MG63 (cell line): ENCODE data around the gene RAB44. TPM values are rescaled to one million over a fixed set of nuclear protein-coding genes. Genes with fewer than 3 reads are reported as not detected.

ENCODE experiments used
- DNase-seq: peaks from one replicate; pipeline ENCODE4 v3.0.0-alpha.2; 2020
- H3K27me3 ChIP-seq: fragments of 250-450 bp; sonication (Bioruptor Pico); 2 replicates; pipeline ENCODE4 v1.5.1; 2020; ENCODE audit warnings: mild to moderate bottlenecking, moderate library complexity
- H3K36me3 ChIP-seq: fragments of 250-450 bp; sonication (Bioruptor Pico); 2 replicates; pipeline ENCODE4 v1.5.1; 2020; ENCODE audit warnings: mild to moderate bottlenecking, moderate library complexity
- H3K4me3 ChIP-seq: fragments of 250-450 bp; sonication (Bioruptor Pico); 2 replicates; pipeline ENCODE4 v1.5.1; 2020; ENCODE audit warnings: mild to moderate bottlenecking, moderate library complexity
- H3K9me3 ChIP-seq: fragments of 250-450 bp; sonication (Bioruptor Pico); 2 replicates; pipeline ENCODE4 v1.5.1; 2020; ENCODE audit warnings: mild to moderate bottlenecking, moderate library complexity
- total RNA-seq: library from RNA; depleted of rRNA; stranded (reverse); fragments of >200 nt; shearing (Covaris generic); gene quantifications from 2 replicates; pipeline ENCODE4 v1.2.3, GENCODE V29; 2014; ENCODE audit warnings: low replicate concordance

Gene RAB44
- total RNA-seq, 1 experiment from 2014 or later: not detected

DNA sequence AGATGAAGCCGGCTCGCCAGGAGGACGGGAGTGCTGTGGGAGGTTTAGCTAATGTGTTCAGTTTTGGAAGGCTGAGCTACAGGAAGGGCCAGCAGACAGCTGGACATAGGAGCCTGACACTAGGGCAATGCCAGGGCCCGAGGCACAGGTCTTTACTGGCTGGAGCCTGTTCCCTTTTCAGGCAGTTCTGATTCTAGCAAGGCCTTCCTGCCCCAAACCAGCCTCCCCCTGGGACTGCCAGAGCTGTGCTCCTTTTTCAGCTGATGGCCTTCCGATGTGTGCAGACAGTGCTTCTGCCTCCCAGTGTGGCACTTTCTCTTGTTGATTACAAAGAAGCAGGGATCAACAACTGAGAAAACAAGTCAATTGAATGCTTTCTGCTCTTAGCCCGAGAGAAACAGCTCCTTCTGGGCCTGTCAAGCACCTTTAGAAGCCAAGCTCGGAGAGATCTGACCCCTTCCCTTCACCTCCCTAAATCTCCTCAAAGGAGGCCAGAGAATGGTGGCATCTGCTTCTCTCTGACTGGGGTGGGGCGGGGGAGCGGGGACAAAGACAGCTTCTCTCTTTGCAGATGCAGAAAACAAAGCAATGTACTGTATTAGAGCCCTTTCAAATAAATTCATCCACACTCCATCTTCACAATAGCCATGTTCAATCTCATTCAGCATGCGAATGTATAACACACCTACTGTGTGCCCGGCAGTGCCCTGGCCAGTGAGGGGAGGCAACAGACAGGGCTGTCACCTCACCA is 63.2 kb downstream of the RAB44 start:
- no peak overlapping the region for H3K4me3 ChIP-seq

DNA sequence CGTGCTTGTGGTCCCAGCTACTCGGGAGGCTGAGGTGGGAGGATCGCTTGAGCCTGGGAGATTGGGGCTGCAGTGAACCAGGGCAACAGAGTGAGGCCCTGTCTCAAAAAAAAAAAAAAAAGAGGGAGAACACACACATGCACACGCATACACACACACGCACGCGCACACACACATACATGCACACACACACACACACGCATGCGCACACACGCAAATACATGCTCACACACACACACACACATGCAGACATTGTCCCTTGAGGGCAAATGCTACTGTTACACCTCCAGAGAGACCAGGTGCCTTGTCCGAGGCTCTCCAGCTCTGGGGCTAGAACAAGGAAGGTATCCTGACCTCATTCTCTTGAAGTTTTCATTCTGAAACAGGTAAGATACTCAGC is 64.5 kb downstream of the RAB44 start:
- DNase-seq: no peak
- H3K36me3 ChIP-seq: no peaks in the 10 kb centered on the region
- no peak overlapping the region for H3K4me3 ChIP-seq
- H3K9me3 ChIP-seq: no peaks in the 10 kb centered on the region
- H3K27me3 ChIP-seq: no peaks in the 10 kb centered on the region

More for the DNA sequence above, 63.2 kb downstream of the RAB44 start:
- DNase-seq: no peak
- H3K36me3 ChIP-seq: no peaks in the 10 kb centered on the region
- H3K9me3 ChIP-seq: no peaks in the 10 kb centered on the region
- H3K27me3 ChIP-seq: no peaks in the 10 kb centered on the region

DNA sequence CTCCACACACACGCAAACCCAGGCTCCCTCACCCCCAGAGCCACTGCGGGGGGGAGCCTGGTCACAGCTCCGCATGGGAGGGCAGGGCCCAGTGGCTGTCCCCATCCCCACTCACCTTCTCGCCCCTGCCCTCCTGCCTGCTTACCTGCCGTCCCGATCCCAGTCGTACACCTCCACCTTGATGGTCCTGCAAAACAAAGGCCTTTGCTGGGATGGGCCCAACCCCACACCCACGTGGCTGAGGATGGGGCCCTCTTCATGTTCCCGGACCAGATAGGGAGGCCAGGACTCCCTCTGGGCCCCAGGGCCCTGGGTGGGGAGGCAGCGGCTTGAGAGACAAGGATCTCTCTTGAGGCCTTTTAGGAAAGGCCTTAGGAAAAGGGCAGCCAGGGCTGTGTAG is 67.6 kb downstream of the RAB44 start:
- DNase-seq: no peak
- no peaks in the 10 kb centered on the region for H3K36me3 ChIP-seq
- H3K4me3 ChIP-seq: no peak overlapping the region
- H3K9me3 ChIP-seq: no peaks in the 10 kb centered on the region
- no peaks in the 10 kb centered on the region for H3K27me3 ChIP-seq

DNA sequence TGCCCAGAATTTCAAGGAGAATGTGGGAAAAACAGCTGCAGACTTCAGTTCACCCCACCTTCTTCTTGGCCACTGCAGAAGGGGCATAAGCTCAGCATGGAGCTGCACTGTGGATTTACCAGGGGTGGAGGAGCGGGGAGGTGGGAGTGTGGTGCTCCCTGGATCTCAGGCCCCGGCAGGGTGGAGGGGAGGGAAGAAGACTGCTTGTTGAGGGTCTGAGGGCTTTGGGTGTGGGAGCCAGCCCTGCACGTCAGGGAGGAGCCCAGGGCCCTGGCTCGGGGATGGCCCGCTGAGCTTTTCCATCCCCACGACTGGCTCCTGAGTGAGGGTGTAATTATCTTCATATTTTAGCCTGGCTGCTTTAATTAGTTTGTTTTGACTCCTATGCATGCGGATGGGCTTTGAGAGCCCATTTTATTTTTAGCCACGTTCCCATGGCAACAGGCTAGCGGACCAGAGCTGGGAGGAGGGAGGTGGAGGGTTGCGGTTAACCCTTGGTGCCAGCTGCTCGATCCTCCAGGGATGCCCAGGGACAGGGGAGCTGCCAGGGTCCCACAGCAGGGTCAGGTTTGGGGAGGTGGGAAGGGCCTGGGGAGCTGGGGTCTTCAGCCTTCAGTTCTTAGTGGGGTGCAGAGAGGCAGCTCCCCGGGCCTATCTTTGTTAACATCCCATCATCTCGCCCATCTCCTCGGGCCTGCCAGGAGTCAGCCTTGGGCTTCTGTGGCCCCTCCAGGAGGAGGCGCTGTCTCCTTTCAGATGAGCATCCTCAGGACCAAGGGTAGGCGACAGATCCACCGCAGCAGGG is 68.2 kb downstream of the RAB44 start:
- H3K27me3 ChIP-seq: no peaks in the 10 kb centered on the region
- peak; percentile 68 for DNase-seq
- no peak overlapping the region for H3K4me3 ChIP-seq
- H3K36me3 ChIP-seq: no peaks in the 10 kb centered on the region
- no peaks in the 10 kb centered on the region for H3K9me3 ChIP-seq

DNA sequence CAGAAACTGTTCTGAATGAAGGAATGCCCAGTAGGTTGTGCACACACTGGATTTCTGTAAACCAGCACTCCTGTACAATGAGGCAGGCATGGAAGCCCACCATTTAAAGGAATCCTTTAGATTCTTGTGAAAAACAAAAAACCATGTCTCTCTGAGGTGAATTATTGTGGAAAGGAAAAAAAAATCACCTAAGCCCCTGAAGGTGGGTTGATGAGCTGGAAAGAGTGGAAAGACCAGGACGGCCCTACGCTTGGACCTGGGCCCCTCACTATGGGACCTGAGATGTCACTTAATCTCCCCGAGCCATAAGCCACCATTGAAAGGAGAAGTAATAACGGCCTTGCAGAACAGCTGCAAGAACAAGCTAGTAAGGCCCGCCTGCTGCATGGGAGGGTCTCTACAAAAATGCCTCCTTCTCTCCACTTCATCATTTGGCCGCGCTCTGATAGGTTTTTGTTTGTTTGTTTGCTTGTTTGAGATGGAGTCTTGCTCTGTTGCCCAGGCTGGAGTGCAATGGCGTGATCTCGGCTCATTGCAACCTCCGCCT is 68.8 kb downstream of the RAB44 start:
- no peak overlapping the region for H3K4me3 ChIP-seq
- H3K27me3 ChIP-seq: no peaks in the 10 kb centered on the region
- no peaks in the 10 kb centered on the region for H3K36me3 ChIP-seq
- no peaks in the 10 kb centered on the region for H3K9me3 ChIP-seq
- no peak for DNase-seq

DNA sequence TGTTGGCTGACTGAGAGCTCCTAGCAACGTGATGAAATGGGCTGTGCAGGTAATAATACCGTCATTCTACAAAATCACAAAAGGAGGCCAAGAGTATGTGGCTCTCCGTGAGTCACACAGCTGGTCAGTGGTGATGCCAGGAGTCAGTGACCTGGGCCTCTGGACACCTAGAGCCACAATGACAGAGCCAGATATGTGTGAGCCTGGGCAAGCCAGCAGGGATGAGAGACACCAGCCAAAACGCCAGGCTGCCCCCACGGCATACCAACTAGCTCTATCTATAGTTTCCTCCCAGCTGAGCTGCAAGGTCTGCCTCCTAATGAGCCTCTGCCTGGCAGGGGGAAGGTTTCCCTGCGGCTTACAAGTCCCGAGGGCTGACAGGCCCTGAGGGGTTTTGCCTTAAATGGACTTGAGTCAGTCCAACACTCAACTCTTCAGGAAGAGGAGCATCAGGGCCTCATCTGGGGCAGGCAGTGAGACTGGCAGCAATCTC is 71.6 kb downstream of the RAB44 start:
- no peak overlapping the region for H3K4me3 ChIP-seq
- peak; percentile 11 for DNase-seq
- H3K27me3 ChIP-seq: no peaks in the 10 kb centered on the region
- H3K36me3 ChIP-seq: no peaks in the 10 kb centered on the region
- H3K9me3 ChIP-seq: no peaks in the 10 kb centered on the region

DNA sequence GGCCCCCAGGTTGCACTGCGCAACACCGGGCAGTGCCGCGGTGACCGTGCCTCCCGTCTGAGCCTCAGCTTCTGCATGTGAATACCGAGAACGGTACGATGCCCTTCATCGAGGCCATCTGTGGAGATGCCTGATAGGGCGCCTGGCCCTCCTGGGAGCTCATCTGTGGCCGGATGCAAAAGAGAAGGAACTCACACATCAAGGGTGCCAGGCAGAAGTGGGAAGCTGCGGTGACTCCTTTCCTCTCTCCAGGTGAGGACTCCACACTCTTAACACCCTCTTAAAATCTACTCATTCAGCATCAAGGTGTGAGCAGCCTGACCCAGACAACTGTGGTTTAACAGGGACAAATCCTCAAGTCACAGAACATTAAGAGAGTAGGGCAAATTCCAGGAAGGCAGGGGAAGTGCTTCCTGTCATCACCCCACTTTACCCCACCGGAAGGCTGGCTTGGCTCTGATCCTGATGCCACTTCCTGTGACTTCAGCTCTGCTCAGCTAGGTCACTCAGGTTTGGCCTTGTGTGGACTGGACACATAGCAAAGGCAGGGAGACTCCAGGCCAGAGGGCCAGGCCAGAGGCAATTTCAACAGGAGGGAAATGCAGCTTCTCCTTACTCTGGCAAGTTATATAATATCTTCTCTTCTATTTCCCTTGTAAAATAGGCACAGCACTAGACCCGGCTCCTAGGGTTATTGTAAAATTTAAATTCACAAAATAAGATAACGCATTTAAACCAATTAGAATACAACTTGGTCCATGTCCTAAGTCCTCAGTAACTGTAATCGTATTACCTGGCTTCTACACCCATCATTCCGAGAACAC is 72.3 kb downstream of the RAB44 start:
- no peaks in the 10 kb centered on the region for H3K27me3 ChIP-seq
- H3K9me3 ChIP-seq: no peaks in the 10 kb centered on the region
- no peak overlapping the region for H3K4me3 ChIP-seq
- no peaks in the 10 kb centered on the region for H3K36me3 ChIP-seq
- peak; percentile 67 for DNase-seq

DNA sequence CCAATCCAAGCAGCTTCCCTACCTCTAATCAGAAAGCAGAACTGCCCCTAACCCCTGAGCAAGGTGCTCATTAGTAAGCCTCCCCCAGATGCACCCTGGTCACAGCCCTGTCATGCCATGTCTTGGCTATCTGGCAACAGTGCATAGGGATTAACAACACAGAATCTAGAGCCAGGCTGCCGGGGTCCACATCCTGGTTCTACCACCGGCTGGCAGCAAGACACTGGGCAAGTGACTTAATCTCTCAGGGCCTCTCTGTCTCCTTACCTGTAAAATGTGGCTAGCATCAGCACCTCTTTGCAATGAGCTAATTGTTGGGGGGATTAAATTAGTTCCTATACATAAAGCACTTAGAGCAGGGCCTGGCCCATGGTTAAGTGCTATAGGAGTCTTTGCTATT is 73.5 kb downstream of the RAB44 start:
- DNase-seq: no peak
- H3K9me3 ChIP-seq: no peaks in the 10 kb centered on the region
- H3K27me3 ChIP-seq: no peaks in the 10 kb centered on the region
- H3K4me3 ChIP-seq: no peak overlapping the region
- no peaks in the 10 kb centered on the region for H3K36me3 ChIP-seq

DNA sequence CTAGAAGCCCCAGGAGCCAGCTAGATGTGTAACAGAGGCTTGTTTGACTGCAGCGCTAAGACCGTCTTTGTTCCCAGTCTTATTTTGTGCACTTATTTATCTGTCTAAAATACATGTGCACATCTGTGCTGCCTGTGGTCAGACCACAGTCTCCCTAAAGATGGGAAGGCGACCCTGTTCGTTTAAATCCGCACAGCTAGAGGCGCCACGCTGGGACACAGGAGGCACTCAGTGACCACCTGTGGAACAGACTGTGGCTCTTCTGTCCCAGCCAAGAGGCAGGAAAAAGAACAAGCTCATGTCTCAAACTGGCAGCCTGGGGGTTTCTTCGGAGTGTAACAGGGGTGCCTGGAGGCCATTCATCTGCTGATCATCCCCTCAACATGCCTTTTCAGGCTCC is 74.8 kb downstream of the RAB44 start:
- Histone ChIP-seq H3K36me3 (no peaks in the 10 kb centered on the region), H3K27me3 (no peaks in the 10 kb centered on the region), H3K9me3 (no peaks in the 10 kb centered on the region), H3K4me3 (no peak overlapping the region)
- no peak for DNase-seq

DNA sequence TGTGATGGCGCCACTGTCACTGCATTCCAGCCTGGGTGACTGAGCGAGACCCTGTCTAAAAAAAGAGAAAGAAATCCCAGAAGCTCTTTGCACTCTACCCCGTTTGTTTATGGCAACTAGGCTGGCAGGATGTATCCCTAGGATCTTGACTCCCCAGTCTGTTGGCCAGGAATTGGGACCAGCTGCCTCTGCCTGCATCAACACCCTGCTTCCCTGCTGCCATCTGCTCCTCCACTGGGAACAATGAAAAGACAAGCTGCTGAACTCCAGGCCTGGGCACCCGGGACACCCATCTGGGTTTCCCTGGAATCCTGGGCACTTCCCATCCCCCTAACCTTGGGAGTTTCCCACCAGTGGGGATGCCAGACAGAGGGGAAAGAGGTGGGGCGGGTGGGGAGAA is 76.7 kb downstream of the RAB44 start:
- H3K27me3 ChIP-seq: no peaks in the 10 kb centered on the region
- no peak for DNase-seq
- H3K9me3 ChIP-seq: no peaks in the 10 kb centered on the region
- H3K36me3 ChIP-seq: no peaks in the 10 kb centered on the region
- no peak overlapping the region for H3K4me3 ChIP-seq

DNA sequence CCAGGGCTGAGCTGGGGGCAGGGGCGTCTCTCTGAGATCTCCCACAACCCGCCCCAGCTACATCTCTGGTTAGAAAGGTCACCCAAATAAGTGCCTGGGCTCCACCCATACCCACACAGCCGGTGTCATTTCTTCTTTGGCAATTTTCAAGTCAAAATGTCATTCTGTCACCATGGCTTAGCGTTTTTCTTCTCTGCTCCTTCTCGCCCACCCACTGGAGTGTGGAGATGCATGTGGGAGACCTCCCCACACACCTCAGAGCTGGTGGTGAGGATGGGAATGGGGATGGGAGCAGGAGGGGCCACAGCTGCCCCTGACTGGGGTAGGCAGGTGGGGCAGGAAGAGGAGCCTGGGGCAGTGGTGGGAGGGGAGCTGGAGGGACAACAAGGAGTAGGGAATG is 78.5 kb downstream of the RAB44 start:
- Histone ChIP-seq H3K9me3 (no peaks in the 10 kb centered on the region), H3K4me3 (no peak overlapping the region), H3K27me3 (no peaks in the 10 kb centered on the region), H3K36me3 (no peaks in the 10 kb centered on the region)
- DNase-seq: no peak

DNA sequence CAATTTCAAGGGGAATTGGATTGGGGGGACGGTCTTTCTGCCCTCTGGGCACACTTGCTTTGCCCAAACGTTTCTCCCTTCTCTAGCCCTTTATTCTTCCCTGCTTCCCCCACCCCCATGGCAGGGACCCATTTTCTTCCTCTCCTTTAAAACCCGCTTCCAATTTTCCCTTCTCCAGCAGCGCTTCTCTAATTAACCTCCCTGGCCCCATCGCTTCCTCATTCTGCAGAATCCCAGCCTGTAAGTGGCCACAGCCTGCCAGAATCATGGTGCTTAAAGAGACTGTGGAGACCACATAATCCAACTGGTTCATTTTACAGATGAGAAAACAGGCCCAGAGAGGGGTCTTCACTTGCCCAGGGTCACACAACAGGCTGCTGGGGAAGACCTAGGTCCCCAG is 80.2 kb downstream of the RAB44 start:
- Histone ChIP-seq H3K9me3 (no peaks in the 10 kb centered on the region), H3K27me3 (no peaks in the 10 kb centered on the region), H3K36me3 (no peaks in the 10 kb centered on the region), H3K4me3 (no peak overlapping the region)
- no peak for DNase-seq

DNA sequence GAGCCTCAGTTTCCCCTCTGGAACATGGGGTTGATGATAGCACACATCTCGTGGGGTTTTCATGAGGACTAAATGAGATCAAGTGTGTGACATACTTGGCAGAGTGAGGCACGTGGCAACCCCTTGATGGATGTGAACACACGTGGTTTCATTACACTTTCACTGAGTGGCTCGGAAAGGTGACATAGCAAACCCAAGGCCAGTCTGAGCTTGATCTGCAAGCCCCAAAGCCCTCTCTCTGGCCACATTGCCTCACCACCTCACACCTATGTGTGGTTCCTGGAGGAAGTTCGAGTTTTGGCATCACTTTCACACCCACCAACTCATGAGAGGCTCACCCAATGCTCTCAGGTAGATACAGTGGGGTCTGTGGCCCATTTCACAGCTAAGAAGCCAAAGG is 81.6 kb downstream of the RAB44 start:
- DNase-seq: no peak
- no peaks in the 10 kb centered on the region for H3K9me3 ChIP-seq
- H3K36me3 ChIP-seq: no peaks in the 10 kb centered on the region
- H3K4me3 ChIP-seq: no peak overlapping the region
- H3K27me3 ChIP-seq: no peaks in the 10 kb centered on the region

DNA sequence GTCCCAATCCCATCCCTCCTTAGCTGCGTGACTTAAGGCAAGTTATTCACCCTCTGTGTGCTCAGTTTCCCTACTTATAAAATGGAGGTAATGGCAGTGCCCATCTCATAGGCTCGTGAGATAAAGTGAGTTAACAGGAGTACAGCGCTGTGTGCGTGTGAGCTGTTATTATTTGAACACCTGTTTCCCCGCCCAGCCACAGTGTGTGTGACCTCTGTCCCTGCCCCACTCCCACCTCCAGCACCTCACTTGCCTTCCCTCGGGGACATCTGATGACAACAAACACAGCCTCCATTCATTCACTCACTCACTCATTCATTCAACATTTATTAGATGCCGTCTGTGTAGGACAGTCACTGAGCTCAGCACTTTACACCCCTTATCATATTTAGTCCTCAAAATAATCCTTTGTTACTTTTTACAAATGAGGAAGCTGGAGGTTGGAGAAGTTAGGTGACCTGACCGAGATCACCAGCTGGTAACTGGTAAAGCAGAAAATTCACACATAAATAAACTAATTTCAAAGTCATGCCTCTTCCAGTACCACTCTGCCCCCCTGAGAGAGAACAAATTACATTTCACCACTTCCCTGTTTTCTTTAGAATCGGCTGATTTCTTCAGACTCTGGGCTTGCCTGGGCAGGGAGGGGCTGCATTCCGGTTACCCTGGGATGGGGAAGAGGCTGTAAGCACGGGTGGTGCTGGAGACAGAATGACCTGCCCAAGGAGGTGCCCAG is 83.0 kb downstream of the RAB44 start:
- Histone ChIP-seq H3K27me3 (no peaks in the 10 kb centered on the region), H3K4me3 (no peak overlapping the region), H3K36me3 (no peaks in the 10 kb centered on the region), H3K9me3 (no peaks in the 10 kb centered on the region)
- DNase-seq: no peak

DNA sequence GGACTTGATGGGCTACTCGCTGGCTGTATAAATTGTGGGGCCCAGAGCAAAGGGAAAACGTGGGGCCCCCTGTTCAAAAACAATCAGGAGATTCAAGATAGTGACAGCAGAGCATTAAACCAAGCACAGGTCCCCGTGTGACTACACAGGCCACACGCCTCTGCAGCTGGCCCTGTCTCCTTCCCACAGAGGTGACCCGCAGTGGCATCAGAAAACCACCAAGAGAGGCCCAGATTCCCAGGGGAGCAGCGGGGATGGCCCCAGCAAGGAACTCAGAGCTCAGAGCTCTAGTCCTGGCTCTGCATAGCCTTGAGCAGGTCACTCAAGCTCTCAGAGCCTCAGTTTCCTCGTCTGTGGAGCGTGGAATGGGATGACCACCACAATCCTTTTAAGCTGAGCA is 84.0 kb downstream of the RAB44 start:
- Histone ChIP-seq H3K4me3 (no peak overlapping the region), H3K27me3 (no peaks in the 10 kb centered on the region), H3K36me3 (no peaks in the 10 kb centered on the region), H3K9me3 (no peaks in the 10 kb centered on the region)
- no peak for DNase-seq
